ENCODE results near the gene CD160.

DNA sequence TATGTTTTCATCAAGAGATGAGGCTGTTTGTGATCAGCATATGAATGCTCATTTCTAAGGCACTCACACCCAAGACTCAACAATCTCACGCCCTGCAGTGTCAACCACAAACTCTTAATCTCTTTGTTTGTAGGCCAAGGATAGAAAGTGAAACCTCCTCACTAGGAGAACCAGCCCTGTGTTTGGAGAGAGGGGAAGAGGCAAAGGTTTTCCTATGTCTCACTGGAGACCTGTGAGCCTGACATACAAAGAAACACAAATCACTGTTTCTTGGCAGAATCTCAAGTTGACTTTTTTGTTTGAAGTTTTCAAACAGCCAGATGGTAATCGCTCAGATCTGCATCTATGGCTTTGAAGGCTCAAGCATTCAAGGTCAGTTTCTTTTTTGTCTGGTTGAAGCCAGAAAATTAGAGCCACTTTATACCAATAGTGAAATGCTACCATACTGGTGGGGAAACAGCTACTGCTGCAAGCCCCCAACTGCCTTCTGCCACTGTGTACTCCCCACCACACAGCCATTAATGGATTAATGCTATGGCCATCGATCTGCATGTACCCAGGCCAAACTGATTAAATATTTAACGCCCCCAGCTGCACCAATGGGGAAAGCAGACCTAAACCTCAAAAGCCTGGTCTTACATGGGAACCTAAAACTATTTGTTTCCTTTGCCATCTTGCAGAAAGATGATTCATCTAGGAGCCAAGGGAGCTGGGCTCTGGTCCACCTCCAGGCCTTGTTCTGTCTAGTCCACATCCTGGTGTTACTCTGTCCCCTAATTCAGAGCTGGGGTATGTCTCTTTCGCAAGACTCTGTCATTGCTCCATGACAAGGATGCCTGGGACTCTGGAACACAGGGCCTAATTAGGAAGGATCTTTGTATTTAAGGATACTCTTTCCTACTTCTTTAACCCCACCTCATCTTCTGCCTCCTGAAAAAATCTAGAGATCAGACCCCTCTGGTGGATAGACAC, 28.4 kb upstream of the CD160 start:
- TF ChIP-seq SUZ12 (IDR thresholded peaks at IDR 0.05; ENCODE audit: extremely low read depth, insufficient read depth, insufficient read length) (no peak), YY1 (IDR thresholded peaks at IDR 0.05; ENCODE audit: insufficient read depth, insufficient read length) (no peak)

Measured in NT2/D1 (cell line).